Activated CD4-positive, alpha-beta T cell treated with anti-CD3 and anti-CD28 coated beads, Interleukin-2, amount 10 ng/mL, durations not matched to agents 7 days and 5 days (primary cell): Measurements from ENCODE around the gene MYL6. TPM values are rescaled to one million over a fixed set of nuclear protein-coding genes. Genes with fewer than 3 reads are reported as not detected.
A peak's percentile ranks its signal among the peaks of the same experiment; 100 is the strongest.
"Not testable (repeated sequence)": the region's sequence is repeated elsewhere in the genome, so short reads cannot be mapped to it uniquely, and the experiment has no call there.

ENCODE experiments used
- CTCF ChIA-PET: fragments of 350-600 bp; sonication (Branson Sonifier 250); formaldehyde crosslinking; loops from one replicate; lab custom pipeline; 2021; ENCODE audit warnings: antibody characterized with exemption; lab: Charles Lee
- POLR2A ChIA-PET: fragments of 350-600 bp; sonication (Branson Sonifier 250); formaldehyde crosslinking; loops from one replicate; lab custom pipeline; 2021; ENCODE audit warnings: antibody characterized with exemption; lab: Charles Lee
- DNase-seq: peaks from one replicate; pipeline ENCODE4 v3.0.0-alpha.2; 2020
- H3K27ac Mint-ChIP-seq: one replicate; pipeline ENCODE4 v1.8.0; 2021; ENCODE audit warnings: mild to moderate bottlenecking, moderate library complexity, mixed read lengths
- H3K27me3 Mint-ChIP-seq: one replicate; pipeline ENCODE4 v1.8.0; 2021; ENCODE audit warnings: mixed read lengths
- H3K36me3 Mint-ChIP-seq: one replicate; pipeline ENCODE4 v1.8.0; 2021; ENCODE audit warnings: low read depth, mixed read lengths
- H3K4me1 Mint-ChIP-seq: one replicate; pipeline ENCODE4 v1.8.0; 2021; ENCODE audit warnings: mixed read lengths
- H3K4me3 Mint-ChIP-seq: one replicate; pipeline ENCODE4 v1.8.0; 2021; ENCODE audit warnings: mild to moderate bottlenecking, moderate library complexity, mixed read lengths
- H3K9me3 Mint-ChIP-seq: one replicate; pipeline ENCODE4 v1.8.0; 2021; ENCODE audit warnings: mixed read lengths
- total RNA-seq, 2 experiments: library from RNA; stranded (reverse); gene quantifications; one replicate each; pipeline ENCODE4 v1.2.3, GENCODE V29; 2021

MYL6 gene
- total RNA-seq, 2 experiments from 2014 or later: 1,336 to 1,525 TPM

DNA sequence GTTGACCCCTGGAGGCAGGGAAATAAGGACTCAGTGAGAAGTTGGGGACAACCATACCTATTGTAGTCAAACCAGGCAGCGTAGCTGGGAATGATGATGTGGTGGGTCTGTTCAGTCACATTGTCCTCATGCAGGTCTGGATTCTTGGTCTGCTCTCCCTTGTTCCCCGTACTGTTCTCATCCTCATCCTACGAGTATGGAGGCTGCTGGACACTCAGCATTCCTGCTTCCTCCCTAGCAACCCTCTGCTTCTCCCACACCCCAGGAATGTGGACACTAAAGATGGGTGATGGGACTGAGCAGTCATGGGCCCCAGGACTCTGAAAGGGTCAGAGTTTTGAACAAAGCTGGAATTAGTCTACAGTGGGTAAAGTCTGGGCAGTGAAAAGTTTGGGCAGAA, 20.2 kb downstream of the MYL6 start:
- CTCF ChIA-PET: interaction anchor here (5.2 kb wide), 1 partner anchor 11 kb away, joined by 44 read pairs; the partner anchor contains the start of gene SMARCC2
- DNase-seq: no peak
- no peaks in the 10 kb centered on the region for H3K4me1 Mint-ChIP-seq
- peaks cover 61% of the 10 kb centered on the region for H3K36me3 Mint-ChIP-seq
- POLR2A ChIA-PET: no interaction called here
- peak overlapping the region; percentile 19 for H3K27ac Mint-ChIP-seq
- no peak overlapping the region for H3K4me3 Mint-ChIP-seq
- no peaks in the 10 kb centered on the region for H3K27me3 Mint-ChIP-seq
- H3K9me3 Mint-ChIP-seq: no peaks in the 10 kb centered on the region

DNA sequence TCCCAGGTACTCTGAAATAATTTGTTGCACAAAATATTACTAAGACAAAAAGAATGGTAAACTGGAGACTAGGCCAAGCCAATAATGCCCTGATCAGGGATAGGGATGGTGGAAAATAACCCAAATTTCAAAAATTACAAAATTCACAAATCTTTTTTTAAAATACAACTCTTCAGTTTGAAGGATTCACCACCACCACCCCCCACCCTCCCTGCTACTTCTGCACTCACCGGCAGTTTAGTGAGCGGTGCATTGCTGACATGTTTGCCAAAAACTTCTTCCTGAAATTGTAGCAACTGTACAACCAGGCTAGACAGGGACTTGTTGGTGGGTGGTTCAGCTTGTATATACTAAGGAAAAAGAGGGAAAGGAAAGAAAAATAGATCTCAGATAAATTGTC, 28.8 kb downstream of the MYL6 start:
- Mint-ChIP-seq H3K4me3 (peak overlapping the region; percentile 90), H3K4me1 (peaks cover 43% of the 10 kb centered on the region), H3K27me3 (no peaks in the 10 kb centered on the region), H3K27ac (no peak overlapping the region), H3K36me3 (peaks cover 42% of the 10 kb centered on the region), H3K9me3 (no peaks in the 10 kb centered on the region)
- no peak for DNase-seq
- ChIA-PET POLR2A (no interaction called here), CTCF (interaction anchor here (3.8 to 6.7 kb wide), 6 partner anchors 11 to 68 kb away, joined by 39 to 99 read pairs (median 80); partner anchors contain the start of genes ESYT1, MYL6, RNF41 and RPL41)

DNA sequence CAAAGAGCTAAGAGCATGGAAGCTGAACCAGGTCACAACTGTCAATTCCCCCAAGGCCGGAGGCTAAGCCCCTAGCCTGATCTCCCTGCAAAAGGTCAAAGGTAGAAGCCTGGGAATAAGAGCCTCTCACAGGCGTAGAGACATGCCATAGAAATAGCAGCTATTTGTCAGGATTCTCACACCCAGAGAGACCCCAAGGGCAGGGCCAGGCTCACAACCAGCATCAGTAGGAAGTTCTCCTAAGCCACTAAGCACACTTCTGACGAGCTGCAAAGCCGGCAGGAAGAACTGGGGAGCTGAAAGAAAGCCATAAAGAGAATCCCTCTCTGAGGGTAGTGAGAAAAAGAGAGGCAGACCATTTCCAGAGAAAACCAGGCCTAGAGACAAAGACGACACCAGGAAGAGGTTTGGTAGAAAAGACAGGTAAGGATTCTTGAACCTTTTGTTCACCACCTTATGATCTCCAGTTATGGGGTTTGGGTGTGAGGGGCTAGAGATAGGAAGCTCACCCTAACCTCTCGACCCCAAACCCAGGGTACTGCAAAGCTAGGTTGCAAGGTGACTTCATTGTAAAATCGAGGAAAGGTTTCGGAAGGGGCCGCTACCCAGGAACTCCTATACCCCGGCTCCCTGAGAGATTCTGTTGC, 30.1 kb downstream of the MYL6 start:
- peak; percentile 20 for DNase-seq
- ChIA-PET POLR2A (interaction anchor here (1.4 kb wide), 1 partner anchor 70 kb away, joined by 5 read pairs; the partner anchor contains the start of gene ZC3H10), CTCF (interaction anchor here (1.0 to 6.7 kb wide), 19 partner anchors 12 to 450 kb away, joined by 3 to 99 read pairs (median 13); partner anchors contain the start of genes ESYT1, MYL6, PA2G4 and RAB5B)
- Mint-ChIP-seq H3K4me1 (peaks cover 53% of the 10 kb centered on the region), H3K36me3 (peaks cover 41% of the 10 kb centered on the region), H3K9me3 (no peaks in the 10 kb centered on the region), H3K27ac (peak overlapping the region; percentile 85), H3K4me3 (peak overlapping the region; percentile 90), H3K27me3 (no peaks in the 10 kb centered on the region)

DNA sequence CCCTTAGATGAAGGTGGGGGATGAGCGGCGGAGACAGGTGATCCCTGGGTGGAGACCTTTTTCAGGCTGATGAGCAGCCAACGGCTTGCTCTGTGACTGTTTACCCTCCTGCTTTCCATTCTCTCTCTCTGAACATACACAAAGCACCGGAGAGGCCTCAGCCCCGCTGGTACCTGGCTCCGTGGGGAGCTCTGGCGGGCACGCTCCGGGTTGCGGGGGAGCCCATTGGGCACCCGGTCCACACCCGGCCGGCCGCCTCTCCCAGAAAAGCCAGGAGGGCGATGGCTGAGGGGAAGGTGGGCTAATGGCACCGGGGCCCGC, 30.6 kb downstream of the MYL6 start:
- peak overlapping the region; percentile 90 for H3K4me3 Mint-ChIP-seq
- H3K9me3 Mint-ChIP-seq: no peaks in the 10 kb centered on the region
- peak; percentile 26 for DNase-seq
- peaks cover 56% of the 10 kb centered on the region for H3K4me1 Mint-ChIP-seq
- ChIA-PET CTCF (interaction anchor here (0.7 to 6.7 kb wide), 40 partner anchors 9 to 451 kb away, joined by 3 to 99 read pairs (median 7); partner anchors contain the start of genes ANKRD52, CNPY2, ESYT1 and MIP), POLR2A (interaction anchor here (1.1 to 1.4 kb wide), 2 partner anchors 60 to 70 kb away, joined by 3 to 5 read pairs; partner anchors contain the start of genes ESYT1 and ZC3H10)
- peak overlapping the region; percentile 85 for H3K27ac Mint-ChIP-seq
- no peaks in the 10 kb centered on the region for H3K27me3 Mint-ChIP-seq
- H3K36me3 Mint-ChIP-seq: peaks cover 42% of the 10 kb centered on the region

DNA sequence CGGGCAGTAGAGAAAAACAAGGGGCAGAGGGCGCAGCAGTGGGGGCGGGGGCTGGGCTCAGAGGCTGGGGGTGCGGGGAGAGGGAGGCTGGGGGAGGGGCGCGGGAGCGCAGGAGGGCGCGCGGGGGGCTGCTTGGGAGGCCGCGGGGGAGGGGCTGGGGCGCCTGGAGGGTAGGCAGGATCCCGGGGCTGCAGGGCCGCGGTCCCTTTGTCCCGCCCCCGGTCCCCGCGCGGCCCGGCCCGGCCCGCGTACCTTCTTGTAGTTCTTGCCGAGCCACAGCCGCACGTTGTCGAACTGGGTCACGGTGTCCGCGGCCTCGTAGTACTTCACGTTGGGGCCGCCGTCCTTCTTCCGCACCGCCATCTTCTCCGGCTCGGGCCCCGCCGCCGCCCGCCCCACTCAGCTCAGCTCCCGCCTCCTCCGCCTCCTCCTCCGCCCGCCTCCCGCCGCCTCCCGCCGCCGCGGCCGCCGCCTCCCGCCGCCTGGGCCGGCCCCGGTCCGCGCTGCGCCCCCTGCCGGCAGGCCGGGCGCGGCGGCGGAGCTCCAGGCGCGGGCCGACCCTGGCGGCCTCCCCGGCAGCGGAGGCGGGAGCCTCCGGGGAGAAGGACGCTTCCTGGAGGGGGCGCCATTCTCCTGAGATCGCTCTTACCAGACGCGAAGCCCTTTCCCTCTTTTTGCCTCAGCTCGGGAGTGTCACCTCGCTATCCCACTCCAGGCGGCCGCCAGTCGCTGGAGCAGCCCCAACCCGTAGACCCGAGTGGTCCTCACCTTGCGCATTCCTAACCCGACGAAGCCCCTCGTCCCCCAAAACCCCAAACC, 31.1 kb downstream of the MYL6 start, which contains the start of gene SMARCC2:
Gene SMARCC2 (minus strand): TSS at position 385 of the 819 bp plus-strand sequence. CDS start 22 bp downstream, at position 363.
- peaks cover 58% of the 10 kb centered on the region for H3K4me1 Mint-ChIP-seq
- POLR2A ChIA-PET: interaction anchor here (0.6 to 1.4 kb wide), 5 partner anchors 31 to 85 kb away, joined by 3 to 5 read pairs (median 4); partner anchors contain the start of genes ESYT1, MYL6, PA2G4 and RNF41

DNA sequence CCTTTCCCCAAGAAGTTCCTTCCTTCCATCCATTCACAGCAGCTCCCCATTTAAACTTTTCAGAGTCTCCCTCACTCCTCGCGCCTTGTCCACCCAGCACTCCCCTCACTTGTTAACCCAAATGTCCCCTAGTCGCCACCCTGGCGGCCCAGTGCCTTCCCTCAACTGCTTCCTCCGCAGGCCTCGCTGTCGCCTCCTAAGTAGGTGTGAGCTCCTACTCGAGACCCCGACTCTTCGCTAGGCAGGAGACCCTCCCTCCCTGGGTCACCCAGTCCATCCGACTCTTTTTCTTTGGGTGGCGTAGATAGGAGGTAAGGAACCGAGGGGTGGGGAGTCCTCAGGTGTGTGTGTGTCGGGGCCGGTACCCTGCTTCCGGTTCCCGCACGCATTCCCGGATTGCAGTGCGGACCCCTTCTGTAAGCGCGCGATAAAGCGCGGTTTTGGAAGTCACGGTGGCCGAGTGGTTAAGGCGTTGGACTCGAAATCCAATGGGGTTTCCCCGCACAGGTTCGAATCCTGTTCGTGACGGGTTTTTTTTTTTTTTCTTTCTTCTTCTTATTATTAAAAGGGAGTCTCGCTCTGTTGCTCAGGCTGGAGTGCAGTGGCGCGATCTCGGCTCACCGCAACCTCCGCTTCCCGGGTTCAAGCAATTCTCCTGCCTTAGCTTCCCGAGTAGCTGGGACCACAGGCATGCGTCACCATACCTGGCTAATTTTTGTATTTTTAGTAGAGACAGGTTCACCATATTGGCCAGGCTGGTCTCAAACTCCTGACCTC, 31.9 kb downstream of the MYL6 start:
- Mint-ChIP-seq H3K4me3 (peak overlapping the region; percentile 84), H3K4me1 (peaks cover 55% of the 10 kb centered on the region), H3K36me3 (peaks cover 33% of the 10 kb centered on the region), H3K9me3 (no peaks in the 10 kb centered on the region), H3K27me3 (no peaks in the 10 kb centered on the region), H3K27ac (peak overlapping the region; percentile 93)
- DNase-seq: peak; percentile 73
- POLR2A ChIA-PET: interaction anchor here (0.6 to 1.4 kb wide), 5 partner anchors 32 to 86 kb away, joined by 3 to 5 read pairs (median 4); partner anchors contain the start of genes ESYT1, MYL6, PA2G4 and RNF41
- CTCF ChIA-PET: interaction anchor here (0.5 to 6.7 kb wide), 63 partner anchors 10 to 813 kb away, joined by 3 to 99 read pairs (median 5); partner anchors contain the start of genes ANKRD52, CNPY2, DNAJC14 and ESYT1

More for the DNA sequence above, 31.1 kb downstream of the MYL6 start, which contains the start of gene SMARCC2:
- CTCF ChIA-PET: interaction anchor here (0.5 to 6.7 kb wide), 76 partner anchors 9 to 813 kb away, joined by 3 to 99 read pairs (median 5); partner anchors contain the start of genes ANKRD52, CNPY2, DNAJC14 and ESYT1
- Mint-ChIP-seq H3K27ac (peak within 1 kb of the TSS; percentile 93), H3K4me3 (peak within 1 kb of the TSS; percentile 90), H3K36me3 (peaks cover 39% of the 10 kb centered on the region), H3K9me3 (no peaks in the 10 kb centered on the region), H3K27me3 (no peaks in the 10 kb centered on the region)
- DNase-seq: peak; percentile 86

DNA sequence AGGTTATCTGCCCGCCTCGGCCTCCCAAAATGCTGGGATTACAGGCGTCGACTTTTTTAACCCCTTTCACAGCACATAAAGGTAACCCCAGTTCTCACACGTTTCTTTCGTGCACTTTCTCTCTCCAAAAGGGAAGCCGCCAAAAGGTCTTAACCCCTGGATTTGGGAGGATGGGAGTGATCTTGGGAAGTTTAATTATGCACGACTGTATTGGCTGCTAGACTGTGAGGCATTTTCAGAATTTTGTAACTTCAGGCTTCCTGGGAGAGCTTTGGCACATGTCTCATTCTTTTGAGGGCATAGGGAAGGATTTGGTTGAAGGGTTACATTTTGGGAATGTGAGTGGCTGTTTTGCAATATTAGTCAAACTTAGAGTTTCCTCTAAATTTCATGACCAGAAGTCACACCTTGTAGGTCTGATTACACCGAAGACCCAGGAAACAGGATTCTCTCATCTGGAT, 32.6 kb downstream of the MYL6 start:
- no peak for DNase-seq
- Mint-ChIP-seq H3K36me3 (peaks cover 29% of the 10 kb centered on the region), H3K27me3 (no peaks in the 10 kb centered on the region), H3K27ac (peak overlapping the region; percentile 93), H3K4me3 (peak overlapping the region; percentile 84), H3K9me3 (no peaks in the 10 kb centered on the region), H3K4me1 (peaks cover 54% of the 10 kb centered on the region)
- POLR2A ChIA-PET: no interaction called here
- CTCF ChIA-PET: interaction anchor here (0.7 to 6.7 kb wide), 13 partner anchors 13 to 453 kb away, joined by 3 to 99 read pairs (median 14); partner anchors contain the start of genes ANKRD52, ESYT1, MYL6 and RNF41

DNA sequence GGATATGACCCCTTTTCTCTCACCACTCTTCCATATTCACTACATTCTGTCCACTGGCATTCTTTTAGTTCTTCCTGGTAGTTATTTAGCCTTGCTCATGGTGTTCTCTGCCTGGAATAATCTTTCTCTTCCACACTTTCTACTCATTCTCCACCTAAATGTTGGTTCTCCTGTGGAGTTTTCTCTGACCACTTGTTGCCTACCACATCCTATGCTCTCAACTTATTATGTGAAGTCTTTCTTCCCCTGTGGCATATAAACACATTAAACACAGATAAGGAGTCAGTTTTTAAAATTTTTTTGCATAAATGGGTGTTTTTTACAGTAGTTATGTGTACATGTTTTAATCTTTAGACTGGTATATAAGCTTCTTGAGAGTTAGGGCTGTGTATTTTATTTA, 34.4 kb downstream of the MYL6 start:
- no peak for DNase-seq
- POLR2A ChIA-PET: no interaction called here
- no peak overlapping the region for H3K27ac Mint-ChIP-seq
- H3K36me3 Mint-ChIP-seq: peaks cover 15% of the 10 kb centered on the region
- CTCF ChIA-PET: interaction anchor here (0.9 to 6.7 kb wide), 7 partner anchors 11 to 272 kb away, joined by 3 to 99 read pairs (median 3); partner anchors contain the start of gene ANKRD52
- H3K9me3 Mint-ChIP-seq: no peaks in the 10 kb centered on the region
- no peaks in the 10 kb centered on the region for H3K27me3 Mint-ChIP-seq
- no peak overlapping the region for H3K4me3 Mint-ChIP-seq
- H3K4me1 Mint-ChIP-seq: peaks cover 40% of the 10 kb centered on the region

DNA sequence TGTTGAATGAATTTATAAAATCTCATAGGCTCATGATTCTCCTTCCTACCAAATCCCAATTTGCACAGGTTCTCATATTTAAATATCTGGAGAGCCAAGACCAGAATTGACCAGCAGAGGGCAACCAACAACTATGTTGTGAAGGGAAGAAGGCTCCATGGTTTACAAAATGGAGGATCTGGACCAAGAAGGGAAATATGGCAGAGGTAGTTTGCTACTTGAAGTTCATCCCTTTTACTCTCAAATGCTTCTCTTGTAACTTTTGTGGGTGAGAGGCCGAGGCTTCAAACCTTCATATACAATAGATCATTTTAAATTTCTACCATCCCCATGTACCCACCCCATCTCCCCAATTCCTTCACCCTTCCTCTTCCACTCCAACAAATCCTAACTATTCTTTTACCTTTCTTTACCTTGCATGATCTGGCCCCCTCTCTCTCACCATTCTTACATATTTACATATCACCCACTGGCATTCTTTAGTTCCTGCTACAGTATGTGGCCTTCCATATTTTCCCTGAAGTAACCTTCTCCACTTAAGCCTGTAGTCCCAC, 34.9 kb downstream of the MYL6 start:
- H3K36me3 Mint-ChIP-seq: peaks cover 14% of the 10 kb centered on the region
- H3K4me1 Mint-ChIP-seq: peaks cover 35% of the 10 kb centered on the region
- H3K27ac Mint-ChIP-seq: peak overlapping the region; percentile 60
- H3K27me3 Mint-ChIP-seq: no peaks in the 10 kb centered on the region
- H3K4me3 Mint-ChIP-seq: no peak overlapping the region
- H3K9me3 Mint-ChIP-seq: no peaks in the 10 kb centered on the region
- POLR2A ChIA-PET: no interaction called here
- CTCF ChIA-PET: interaction anchor here (1.4 to 6.7 kb wide), 2 partner anchors 10 to 75 kb away, joined by 3 to 99 read pairs; no protein-coding TSS in a partner anchor
- DNase-seq: peak; percentile 90

DNA sequence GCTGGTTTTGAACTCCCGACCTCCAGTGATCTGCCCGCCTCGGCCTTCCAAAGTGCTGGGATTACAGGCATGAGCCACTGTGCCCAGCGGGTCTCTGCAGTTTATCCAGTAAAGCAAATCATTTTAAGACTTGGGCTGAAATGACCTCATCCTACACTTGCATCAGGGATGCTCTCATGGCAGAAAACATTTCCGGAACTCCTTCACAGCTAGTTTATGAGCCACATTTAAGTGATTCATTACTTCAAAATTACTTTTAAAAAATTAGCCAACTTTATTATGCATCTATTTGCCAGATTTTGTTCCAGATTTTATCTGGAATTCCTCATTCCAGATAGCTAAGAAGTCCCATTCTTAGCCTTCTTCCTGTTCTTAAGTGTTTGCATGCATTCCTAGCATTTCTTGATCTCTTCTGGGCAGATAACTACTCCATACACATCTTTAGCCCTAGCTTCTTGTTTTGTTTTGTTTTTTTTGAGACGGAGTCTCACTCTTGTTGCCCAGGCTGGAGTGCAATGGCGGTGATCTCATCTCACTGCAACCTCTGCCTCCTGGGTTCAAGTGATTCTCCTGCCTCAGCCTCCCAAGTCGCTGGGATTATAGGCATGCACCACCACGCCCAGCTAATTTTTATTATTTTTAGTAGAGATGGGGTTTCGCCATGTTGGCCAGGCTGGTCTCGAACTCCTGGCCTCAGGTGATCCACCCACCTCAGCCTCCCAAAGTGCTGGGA, 38.8 kb downstream of the MYL6 start:
- H3K9me3 Mint-ChIP-seq, H3K27me3 Mint-ChIP-seq, H3K4me3 Mint-ChIP-seq, DNase-seq, H3K36me3 Mint-ChIP-seq, H3K27ac Mint-ChIP-seq: not testable (repeated sequence)
- ChIA-PET CTCF (interaction anchor here (0.6 to 13.5 kb wide), 12 partner anchors 7 to 1308 kb away, joined by 3 to 99 read pairs (median 3); partner anchors contain the start of genes RNF41, SMARCC2 and ZC3H10), POLR2A (interaction anchor here (0.6 kb wide), 1 partner anchor 251 kb away, joined by 3 read pairs; no protein-coding TSS in a partner anchor)
- H3K4me1 Mint-ChIP-seq: peaks cover 14% of the 10 kb centered on the region
